ENCODE results near the gene KICS2. TPM values are rescaled to one million over a fixed set of nuclear protein-coding genes. Genes with fewer than 3 reads are reported as not detected.

The KICS2 gene
- total RNA-seq: 7.7 and 9.8 TPM in 2 replicates

GRCh38 chr12:64222009-64222765 lies at the start of gene KICS2:
Gene KICS2 (minus strand): TSS chr12:64222296. CDS start chr12:64222237, 59 bp downstream.

Small RNAs within 50 kb of the gene (small RNA-seq; reads per million reads assigned to genes)
- gene RNU5A-7P (not detected), gene RNU6-1009P (not detected)

Other genes with a start within 250 kb of the KICS2 start
- gene C12orf56, start 168.5 kb upstream of the KICS2 start, total RNA-seq: 4.8 and 11.9 TPM in 2 replicates
- 80.8 and 110 TPM in 2 replicates for gene XPOT, start 182.1 kb upstream of the KICS2 start, total RNA-seq
- 18.4 and 20.9 TPM in 2 replicates for gene TBK1, start 229.8 kb upstream of the KICS2 start, total RNA-seq